Smooth muscle cell of the pulmonary artery (primary cell): ENCODE results near the gene PIK3CB. TPM values are rescaled to one million over a fixed set of nuclear protein-coding genes. Genes with fewer than 3 reads are reported as not detected.

Source experiments
- total RNA-seq: library from RNA; depleted of rRNA; stranded (reverse); fragments of >200 nt; gene quantifications from 2 replicates; pipeline ENCODE4 v1.2.3, GENCODE V29; 2014

The PIK3CB gene
- 16.5 and 20.1 TPM in 2 replicates for total RNA-seq

DNA sequence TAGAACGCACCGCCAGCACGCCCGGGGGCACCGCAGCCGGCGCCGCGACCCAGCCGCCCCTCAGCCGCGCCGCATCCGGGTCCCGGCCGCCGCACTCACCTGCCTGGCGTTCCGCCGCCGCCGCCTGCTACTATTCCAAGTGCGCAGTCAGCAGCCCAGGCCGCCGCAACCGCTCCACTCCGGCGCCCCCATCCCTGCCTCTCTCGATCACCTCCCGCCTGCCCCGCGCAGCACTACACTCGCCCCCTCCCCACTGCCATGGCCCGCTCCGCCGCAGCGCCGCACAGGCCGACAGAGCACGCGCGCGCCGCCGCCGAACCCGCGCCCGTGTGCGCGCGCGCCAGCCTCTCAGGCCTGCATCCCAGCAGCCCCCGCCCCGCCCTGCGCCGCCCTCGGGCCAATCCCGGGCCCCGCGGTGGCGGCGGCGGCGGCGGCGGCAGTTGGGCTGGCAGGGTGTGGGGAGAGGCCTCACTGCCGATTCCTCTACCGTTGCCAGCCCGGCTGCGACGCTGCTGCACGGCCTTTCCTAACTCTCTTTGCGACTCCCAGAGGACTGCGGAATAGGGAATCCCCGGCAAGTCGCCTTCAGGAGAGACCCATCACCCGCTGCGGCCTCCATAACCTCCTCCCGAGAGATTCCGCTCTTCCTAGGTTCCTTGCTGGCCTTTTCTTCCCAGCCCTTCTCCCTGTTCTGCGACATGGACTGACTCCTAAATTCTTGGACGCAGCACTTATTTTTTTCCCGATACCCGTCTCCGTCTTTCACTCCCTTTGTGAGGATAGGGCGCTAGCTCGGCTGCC is at the start of gene PIK3CB:
TSS of gene PIK3CB (minus strand) at position 333 of the 801 bp plus-strand sequence. CDS start 75,585 bp downstream, outside the sequence.

DNA sequence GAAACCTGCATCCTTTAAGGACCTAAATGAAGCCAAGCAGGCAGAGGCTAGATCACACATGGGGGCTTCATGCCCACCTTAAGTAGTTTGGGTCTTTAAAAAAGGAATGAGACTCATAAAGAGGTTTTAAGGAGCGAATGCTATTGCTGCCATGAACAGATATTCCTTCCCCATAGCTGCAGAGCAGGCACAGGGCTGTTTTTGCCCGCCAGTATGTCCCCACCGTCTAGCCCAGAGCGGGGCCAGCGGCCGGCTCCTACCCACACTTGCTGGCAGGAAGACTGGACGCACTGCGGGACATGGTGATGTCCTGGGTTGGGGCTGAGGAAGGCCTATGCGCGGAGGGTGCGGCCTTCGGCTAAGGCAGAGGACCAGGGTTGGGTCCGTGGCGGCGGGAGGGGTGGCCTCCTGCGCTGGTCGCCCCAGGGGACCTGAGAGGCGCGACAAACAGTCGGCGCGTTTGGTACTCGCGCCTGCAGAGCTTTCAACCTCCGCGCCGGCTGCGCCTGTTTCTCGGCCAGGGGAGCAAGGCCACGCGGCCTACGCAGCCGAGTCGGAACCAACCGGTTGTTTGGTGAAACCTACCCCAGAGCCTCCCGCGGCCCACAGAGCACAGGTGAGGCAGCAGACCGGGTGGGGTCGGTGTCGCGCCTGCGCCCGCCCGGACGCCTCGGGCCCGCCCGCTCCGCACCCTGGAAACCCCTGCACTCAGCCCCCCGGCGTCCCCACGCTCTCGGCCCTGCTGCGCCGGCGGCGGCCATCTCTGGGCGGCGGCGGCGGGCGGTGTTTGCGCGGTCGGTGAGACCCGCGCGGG is 226.2 kb downstream of the PIK3CB start, which contains the start of gene FAIM:
TSS of gene FAIM (plus strand) at position 450 of the 814 bp plus-strand sequence. CDS start 10,956 bp downstream, outside the sequence.

Other genes starting within 250 kb of the PIK3CB start
- gene CEP70, start 240.7 kb downstream of the PIK3CB start, total RNA-seq = 8.8 and 14.7 TPM in 2 replicates
- gene FAIM, start 226.2 kb downstream of the PIK3CB start, total RNA-seq = 4.0 and 5.8 TPM in 2 replicates
- gene FOXL2, start 112.2 kb upstream of the PIK3CB start, total RNA-seq = 0.10 TPM in 1 of 2 replicates, not detected in the other
- 0.03 TPM in 1 of 2 replicates, not detected in the other for gene FOXL2NB, start 112.3 kb upstream of the PIK3CB start, total RNA-seq
- gene PRR23A, start 171.3 kb upstream of the PIK3CB start, total RNA-seq = not detected in 2 replicates
- not detected in 2 replicates for gene PRR23B, start 186.0 kb upstream of the PIK3CB start, total RNA-seq
- gene PRR23C, start 210.0 kb upstream of the PIK3CB start, total RNA-seq = not detected in 2 replicates